Activated CD4-positive, alpha-beta T cell treated with anti-CD3 and anti-CD28 coated beads, Interleukin-2, amount 50 U/mL, for 4 hours (primary cell): ENCODE measurements around the gene ART3.

Experiments
- DNase-seq, 2 experiments: peaks; one replicate each; pipeline ENCODE4 v3.0.0-alpha.2; 2020

The ART3 gene

GRCh38 chr4:76153356-76153755 is 78.8 kb downstream of the ART3 start:
- DNase-seq: no peak

GRCh38 chr4:76155979-76156378 is 81.5 kb downstream of the ART3 start:
- no peak for DNase-seq

- DNase-seq: no peak
Measured at GRCh38 chr4:76156635-76157034, 82.1 kb downstream of the ART3 start.

- no peak for DNase-seq
Measured at GRCh38 chr4:76160355-76160754, 85.8 kb downstream of the ART3 start.
